CD14-positive monocyte (primary cell): Measurements from ENCODE around the gene GGN. TPM values are rescaled to one million over a fixed set of nuclear protein-coding genes. Genes with fewer than 3 reads are reported as not detected.

Source experiments
- DNase-seq, 3 donors: peaks; one replicate each; pipeline ENCODE4 v3.0.0-alpha.2; 2011 to 2022
- H2AFZ ChIP-seq: 2 replicates; pipeline ENCODE4 v1.6.0; 2012; ENCODE audit warnings: mild to moderate bottlenecking, low read depth, low read length, inconsistent platforms; ENCODE audit not compliant: insufficient read depth, poor library complexity, severe bottlenecking
- H3K27ac ChIP-seq, 2 donors: 1 replicate in 1 of 2; 2 replicates in 1 of 2; pipeline ENCODE4 v1.5.1; 2012 to 2013; ENCODE audit warnings: low read length in 2 of 2, control low read depth in 1 of 2, inconsistent platforms in 1 of 2, low read depth in 1 of 2, mild to moderate bottlenecking in 1 of 2
- H3K27me3 ChIP-seq, 2 donors: one replicate each; pipeline versions ENCODE4 v1.6.0 to v1.6.1; 2011 to 2013; ENCODE audit warnings: low read length in 2 of 2; ENCODE audit not compliant: control insufficient read depth in 2 of 2, insufficient read depth in 2 of 2
- H3K36me3 ChIP-seq, 2 donors: replicated peaks in 1 of 2; 1 replicate in 1 of 2; 2 replicates in 1 of 2; pipeline versions ENCODE4 v1.5.1 to v1.6.1; 2012 to 2013; ENCODE audit warnings: low read length in 2 of 2, control low read depth in 1 of 2, inconsistent platforms in 1 of 2, mild to moderate bottlenecking in 1 of 2; ENCODE audit not compliant: insufficient read depth in 2 of 2, control insufficient read depth in 1 of 2
- H3K4me1 ChIP-seq, 2 donors: 1 replicate in 1 of 2; 2 replicates in 1 of 2; pipeline versions ENCODE4 v1.5.1 to v1.6.1; 2012 to 2013; ENCODE audit warnings: low read length in 2 of 2, control low read depth in 1 of 2, inconsistent platforms in 1 of 2, mild to moderate bottlenecking in 1 of 2, moderate library complexity in 1 of 2; ENCODE audit not compliant: insufficient read depth in 2 of 2, control insufficient read depth in 1 of 2
- H3K4me2 ChIP-seq: replicated peaks from 2 replicates; pipeline ENCODE3; 2012; ENCODE audit warnings: low read length, moderate library complexity, mild to moderate bottlenecking; ENCODE audit not compliant: poor library complexity, severe bottlenecking; ENCODE audit errors: extremely low read depth
- H3K4me3 ChIP-seq, 3 experiments: fragments of 200-600 bp in 1 of 3; sonication (generic) in 1 of 3; replicated peaks in 1 of 3; 1 replicate in 2 of 3; 2 replicates in 1 of 3; pipeline ENCODE4 v1.5.1; 2011 to 2013; ENCODE audit warnings: low read length in 3 of 3, mild to moderate bottlenecking in 3 of 3, control low read depth in 2 of 3, low read depth in 2 of 3, inconsistent platforms in 1 of 3, moderate library complexity in 1 of 3
- H3K79me2 ChIP-seq: 2 replicates; pipeline ENCODE4 v1.6.0; 2012; ENCODE audit warnings: mild to moderate bottlenecking, control low read depth, inconsistent platforms, low read length, moderate library complexity; ENCODE audit not compliant: insufficient read depth
- H3K9ac ChIP-seq: 2 replicates; pipeline ENCODE4 v1.6.0; 2017; ENCODE audit warnings: low read length, mild to moderate bottlenecking; ENCODE audit not compliant: insufficient read depth, poor library complexity, severe bottlenecking
- H3K9me3 ChIP-seq, 2 donors: replicated peaks in 1 of 2; 1 replicate in 1 of 2; 2 replicates in 1 of 2; pipeline versions ENCODE4 v1.5.1 to v1.6.1; 2012 to 2013; ENCODE audit warnings: low read length in 2 of 2, control low read depth in 1 of 2; ENCODE audit not compliant: control insufficient read depth in 1 of 2, insufficient read depth in 1 of 2
- H4K20me1 ChIP-seq: 2 replicates; pipeline ENCODE4 v1.6.0; 2012; ENCODE audit warnings: mild to moderate bottlenecking, low read length, control low read depth, moderate library complexity; ENCODE audit not compliant: insufficient read depth
- H3K27ac Mint-ChIP-seq, 7 donors: one replicate each; pipeline ENCODE4 v1.8.0; 2020; ENCODE audit warnings: mild to moderate bottlenecking in 7 of 7, mixed read lengths in 7 of 7, moderate library complexity in 6 of 7, inconsistent platforms in 2 of 7
- H3K27me3 Mint-ChIP-seq, 3 donors: one replicate each; pipeline ENCODE4 v1.8.0; 2021 to 2022; ENCODE audit warnings: low read depth in 3 of 3, mild to moderate bottlenecking in 3 of 3, mixed read lengths in 3 of 3, moderate library complexity in 3 of 3, inconsistent platforms in 1 of 3
- H3K36me3 Mint-ChIP-seq, 2 donors: one replicate each; pipeline ENCODE4 v1.8.0; 2020; ENCODE audit warnings: mixed read lengths in 2 of 2, inconsistent platforms in 1 of 2, mild to moderate bottlenecking in 1 of 2
- H3K4me1 Mint-ChIP-seq: one replicate; pipeline ENCODE4 v1.8.0; 2020; ENCODE audit warnings: mild to moderate bottlenecking, mixed read lengths
- H3K4me3 Mint-ChIP-seq, 2 donors: one replicate each; pipeline ENCODE4 v1.8.0; 2020; ENCODE audit warnings: mild to moderate bottlenecking in 2 of 2, mixed read lengths in 2 of 2, moderate library complexity in 1 of 2
- H3K9me3 Mint-ChIP-seq, 7 donors: one replicate each; pipeline ENCODE4 v1.8.0; 2020 to 2022; ENCODE audit warnings: mixed read lengths in 7 of 7, mild to moderate bottlenecking in 6 of 7, moderate library complexity in 6 of 7, inconsistent platforms in 2 of 7
- CTCF ChIP-seq: fragments of 200-600 bp; IDR thresholded peaks from one replicate; pipeline ENCODE4 v1.8.0; 2022; ENCODE audit warnings: antibody characterized with exemption, mild to moderate bottlenecking
- WGBS: methylation state at CpG from one replicate; pipeline ENCODE4 v1.1.5; 2013; ENCODE audit warnings: missing lambda C conversion rate; ENCODE audit not compliant: insufficient coverage; 5-methylcytosine and 5-hydroxymethylcytosine counted together
- intact Hi-C, 2 donors: fragments of 100-400 bp; cut with micrococcal nuclease; formaldehyde crosslinking; loops; one replicate each; pipeline versions ENCODE4 v1.15.0 to v1.15.1; 2023
- polyA plus RNA-seq, 3 donors: library from polyadenylated mRNA; depleted of rRNA in 1 of 3; unstranded in 2 of 3; stranded (reverse) in 1 of 3; fragments of 300-500 nt in 2 of 3; fragments of >200 nt in 1 of 3; fragmentation: Illumina TruSeq in 2 of 3; gene quantifications; 1 replicate in 2 of 3; 2 replicates in 1 of 3; pipeline ENCODE4 v1.2.3, GENCODE V29; 2012 to 2021

GGN gene
- polyA plus RNA-seq, 3 donors, result 0.12 to 0.56 TPM; not detected in 1

- H3K4me1 ChIP-seq, result peaks cover 33 to 39% of the 10 kb centered on the region in 2 donors
- H3K9me3 Mint-ChIP-seq, result no peaks in the 10 kb centered on the region
- H3K27me3 Mint-ChIP-seq, result peaks cover 0 to under 1% (median 0%) of the 10 kb centered on the region in 3 donors
- H3K9me3 ChIP-seq, result no peaks in the 10 kb centered on the region
- no peak for DNase-seq
- H3K79me2 ChIP-seq, result peaks cover 43% of the 10 kb centered on the region
- peaks cover 13% of the 10 kb centered on the region for H4K20me1 ChIP-seq
- WGBS, result 100% methylated on average over 1 of the region's 5 CpGs
- TF ChIP-seq CTCF, result no peak
- peak overlapping the region in 2 of 3 experiments; percentile 90 to 100 for H3K4me3 ChIP-seq
- H3K9ac ChIP-seq, result peak overlapping the region; percentile 92
- H3K4me3 Mint-ChIP-seq, result peak overlapping the region in 1 of 2 donors; percentile 95
- no peak overlapping the region for H3K27ac ChIP-seq
- peaks cover 29 to 33% of the 10 kb centered on the region in 2 donors for H3K36me3 ChIP-seq
- intact Hi-C loops, result no loop called here
- H3K27ac Mint-ChIP-seq, result peak overlapping the region in 1 of 7 donors; percentile 36
- peaks cover 28 to 42% of the 10 kb centered on the region in 2 donors for H3K36me3 Mint-ChIP-seq
- peaks cover 31% of the 10 kb centered on the region for H3K4me1 Mint-ChIP-seq
- no peaks in the 10 kb centered on the region for H3K27me3 ChIP-seq
- peak overlapping the region; percentile 100 for H3K4me2 ChIP-seq
- no peak overlapping the region for H2AFZ ChIP-seq
Observed at GRCh38 chr19:38424272-38424671, 36.4 kb upstream of the GGN start.

GRCh38 chr19:38422438-38422837 is 34.6 kb upstream of the GGN start:
- Mint-ChIP-seq H3K27ac (peak overlapping the region in 1 of 7 donors; percentile 57), H3K4me3 (no peak overlapping the region), H3K27me3 (no peaks in the 10 kb centered on the region), H3K4me1 (peaks cover 47% of the 10 kb centered on the region), H3K9me3 (no peaks in the 10 kb centered on the region), H3K36me3 (peaks cover 33 to 44% of the 10 kb centered on the region in 2 donors)
- Histone ChIP-seq H3K4me3 (no peak overlapping the region), H3K4me1 (peaks cover 43 to 52% of the 10 kb centered on the region in 2 donors), H3K27ac (peak overlapping the region in 1 of 2 donors; percentile 24), H3K27me3 (no peaks in the 10 kb centered on the region), H3K36me3 (peaks cover 29 to 40% of the 10 kb centered on the region in 2 donors), H2AFZ (no peak overlapping the region), H4K20me1 (peaks cover 13% of the 10 kb centered on the region), H3K9ac (peak overlapping the region; percentile 36), H3K79me2 (peaks cover 44% of the 10 kb centered on the region), H3K4me2 (no peak overlapping the region), H3K9me3 (no peaks in the 10 kb centered on the region)
- intact Hi-C loops, result no loop called here
- no peak for TF ChIP-seq CTCF
- DNase-seq, result no peak
- 98% methylated on average over 6 of the region's 7 CpGs for WGBS
